OCI-LY7 (cell line): ENCODE measurements around the gene TMEM114. TPM values are rescaled to one million over a fixed set of nuclear protein-coding genes. Genes with fewer than 3 reads are reported as not detected.

Experiments used
- BruUV-seq: library from RNA; stranded (reverse); fragments of 400-500 nt; replicated peaks from 2 replicates; lab custom pipeline; 2021; lab: Mats Ljungman, UMichigan
- CTCF ChIA-PET: fragments of 300-600 bp; sonication (Branson Sonifier 250); formaldehyde crosslinking; loops from one replicate; lab custom pipeline; 2022; ENCODE audit warnings: antibody characterized with exemption; ENCODE audit not compliant: unreplicated experiment; lab: Charles Lee
- POLR2A ChIA-PET: fragments of 300-600 bp; sonication (Branson Sonifier 250); formaldehyde crosslinking; loops from one replicate; lab custom pipeline; 2022; ENCODE audit warnings: antibody characterized with exemption; lab: Charles Lee
- DNase-seq: peaks from one replicate; pipeline ENCODE4 v3.0.0-alpha.2; 2015; ENCODE audit warnings: low spot score
- H2AFZ ChIP-seq: fragments of 200-600 bp; sonication (generic), shearing (Covaris generic); 2 replicates; pipeline ENCODE4 v1.6.1; 2014; ENCODE audit warnings: mild to moderate bottlenecking, antibody characterized with exemption, low read length, moderate library complexity
- H3K27ac ChIP-seq: fragments of 200-600 bp; sonication (generic); 2 replicates; pipeline ENCODE4 v1.5.1; 2014; ENCODE audit warnings: mixed run types, low read depth, mild to moderate bottlenecking, moderate library complexity, low read length, inconsistent platforms; ENCODE audit not compliant: poor library complexity, severe bottlenecking
- H3K36me3 ChIP-seq: fragments of 200-600 bp; sonication (generic); 2 replicates; pipeline ENCODE4 v1.6.1; 2014; ENCODE audit warnings: mild to moderate bottlenecking, antibody characterized with exemption, low read length, moderate library complexity, mixed read lengths; ENCODE audit not compliant: insufficient read depth
- H3K4me1 ChIP-seq: fragments of 200-600 bp; sonication (generic); 2 replicates; pipeline ENCODE4 v1.5.1; 2014; ENCODE audit warnings: mild to moderate bottlenecking, low read length; ENCODE audit not compliant: insufficient read depth, poor library complexity, severe bottlenecking
- H3K4me2 ChIP-seq: fragments of 200-600 bp; sonication (generic); 2 replicates; pipeline ENCODE4 v1.6.1; 2014; ENCODE audit warnings: mild to moderate bottlenecking, low read length
- H3K4me3 ChIP-seq: fragments of 200-600 bp; sonication (generic); 2 replicates; pipeline ENCODE4 v1.5.1; 2014; ENCODE audit warnings: mild to moderate bottlenecking, low read depth, low read length; ENCODE audit not compliant: poor library complexity, severe bottlenecking
- H3K79me2 ChIP-seq: fragments of 200-600 bp; sonication (generic); 2 replicates; pipeline ENCODE4 v1.6.1; 2016; ENCODE audit warnings: low read depth, mild to moderate bottlenecking, low read length, moderate library complexity, mixed read lengths; ENCODE audit not compliant: insufficient read depth
- H3K9me2 ChIP-seq: fragments of 200-600 bp; sonication (generic); 2 replicates; pipeline ENCODE4 v1.6.1; 2016; ENCODE audit warnings: mild to moderate bottlenecking, low read length, mixed read lengths; ENCODE audit not compliant: insufficient read depth
- H3K9me3 ChIP-seq: fragments of 200-600 bp; sonication (generic); 2 replicates; pipeline ENCODE4 v1.6.1; 2014; ENCODE audit warnings: mild to moderate bottlenecking, mixed run types, low read length, mixed read lengths
- H4K20me1 ChIP-seq: fragments of 200-600 bp; sonication (generic); 2 replicates; pipeline ENCODE4 v1.6.1; 2014; ENCODE audit warnings: mild to moderate bottlenecking, antibody characterized with exemption, low read length, moderate library complexity, mixed read lengths; ENCODE audit not compliant: insufficient read depth
- CTCF ChIP-seq: fragments of 200-600 bp; sonication (generic); conservative IDR thresholded peaks from 2 replicates; pipeline ENCODE4 v1.5.1; 2014; ENCODE audit warnings: mild to moderate bottlenecking, antibody characterized with exemption, low read length, moderate library complexity, mixed read lengths
- EZH2phosphoT487 ChIP-seq: fragments of 200-600 bp; sonication (generic); IDR thresholded peaks from 2 replicates; pipeline ENCODE4 v1.6.1; 2018; ENCODE audit warnings: low read depth, borderline replicate concordance, mild to moderate bottlenecking, mixed run types, antibody characterized with exemption, low read length, moderate library complexity, mixed read lengths
- intact Hi-C: fragments of 100-400 bp; cut with micrococcal nuclease; formaldehyde crosslinking; loops from one replicate; pipeline ENCODE4 v1.10.0; 2022; ENCODE audit not compliant: unreplicated experiment
- total RNA-seq, 2 experiments: library from RNA; depleted of rRNA in 1 of 2; stranded (reverse); fragments of >200 nt in 1 of 2; shearing (Covaris generic) in 1 of 2; gene quantifications; 2 replicates each; pipeline ENCODE4 v1.2.3, GENCODE V29; 2014 to 2022

Gene TMEM114
- total RNA-seq, 2 experiments from 2014 or later: not detected

GRCh38 chr16:8620535-8620934, 30.2 kb upstream of the TMEM114 start:
- Histone ChIP-seq H3K9me3 (no peaks in the 10 kb centered on the region), H2AFZ (no peak overlapping the region), H3K79me2 (peaks cover 21% of the 10 kb centered on the region; the same call in 1 of the 2 replicates), H3K9me2 (no peaks in the 10 kb centered on the region), H3K27ac (no peak overlapping the region), H3K4me2 (no peak overlapping the region), H3K4me3 (no peak overlapping the region), H4K20me1 (no peaks in the 10 kb centered on the region), H3K36me3 (peaks cover 7% of the 10 kb centered on the region), H3K4me1 (peaks cover 9% of the 10 kb centered on the region)
- ChIA-PET CTCF (no interaction called here), POLR2A (interaction anchor here (0.6 to 0.7 kb wide), 2 partner anchors 129 to 231 kb away, joined by 3 to 5 read pairs; no protein-coding TSS in a partner anchor)
- TF ChIP-seq CTCF (no peak), EZH2phosphoT487 (no peak)
- no TSS peak for BruUV-seq
- intact Hi-C loops: no loop called here
- DNase-seq: no peak

- TF ChIP-seq EZH2phosphoT487 (no peak), CTCF (no peak)
- H3K36me3 ChIP-seq: peaks cover 5% of the 10 kb centered on the region; the same call in 1 of the 2 replicates
- DNase-seq: no peak
- POLR2A ChIA-PET: interaction anchor here (0.7 kb wide), 1 partner anchor 129 kb away, joined by 5 read pairs; no protein-coding TSS in a partner anchor
- H2AFZ ChIP-seq: no peak overlapping the region
- no peak overlapping the region for H3K4me3 ChIP-seq
- peaks cover 21% of the 10 kb centered on the region; the same call in 1 of the 2 replicates for H3K79me2 ChIP-seq
- intact Hi-C loops: no loop called here
- no peaks in the 10 kb centered on the region for H4K20me1 ChIP-seq
- H3K9me2 ChIP-seq: no peaks in the 10 kb centered on the region
- H3K27ac ChIP-seq: no peak overlapping the region
- peaks cover 9% of the 10 kb centered on the region for H3K4me1 ChIP-seq
- CTCF ChIA-PET: no interaction called here
- H3K9me3 ChIP-seq: no peaks in the 10 kb centered on the region
- no peak overlapping the region for H3K4me2 ChIP-seq
- BruUV-seq: no TSS peak
Observed at GRCh38 chr16:8619671-8620370, 29.5 kb upstream of the TMEM114 start.

- TF ChIP-seq CTCF (no peak), EZH2phosphoT487 (no peak)
- Histone ChIP-seq H2AFZ (no peak overlapping the region), H3K4me1 (no peaks in the 10 kb centered on the region), H3K27ac (no peak overlapping the region), H4K20me1 (no peaks in the 10 kb centered on the region), H3K9me2 (no peaks in the 10 kb centered on the region), H3K9me3 (no peaks in the 10 kb centered on the region), H3K4me2 (no peak overlapping the region), H3K4me3 (no peak overlapping the region), H3K79me2 (no peaks in the 10 kb centered on the region), H3K36me3 (no peaks in the 10 kb centered on the region)
- no peak for DNase-seq
- intact Hi-C loops: no loop called here
- ChIA-PET CTCF (no interaction called here), POLR2A (no interaction called here)
- no TSS peak for BruUV-seq
Observed at GRCh38 chr16:8614435-8615029, 24.2 kb upstream of the TMEM114 start.
